ENCODE data around the gene HERPUD2. TPM values are rescaled to one million over a fixed set of nuclear protein-coding genes. Genes with fewer than 3 reads are reported as not detected.

The HERPUD2 gene
- total RNA-seq, 1 experiment from 2014 or later, result 36.4 TPM

DNA sequence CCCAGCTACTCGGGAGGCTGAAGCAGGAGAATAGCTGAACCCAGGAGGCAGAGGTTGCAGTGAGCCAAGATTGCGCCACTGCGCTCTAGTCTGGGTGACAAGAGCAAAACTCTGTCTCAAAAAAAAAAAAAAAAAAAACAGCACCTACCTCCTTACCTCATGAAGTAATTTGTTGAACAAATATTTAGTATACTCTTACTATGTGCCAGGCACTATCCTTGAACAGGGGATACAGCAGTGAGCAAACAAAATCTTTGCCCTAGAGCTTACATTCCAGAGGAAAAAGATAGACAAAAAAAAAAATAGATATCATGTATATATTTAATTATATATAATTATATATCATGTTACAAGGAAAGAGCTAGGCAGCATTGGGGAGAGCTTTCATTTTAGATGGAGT, 36.4 kb upstream of the HERPUD2 start:
- CTCF ChIA-PET, result no interaction called here
- POLR2A ChIA-PET, result no interaction called here
- H3K27ac ChIP-seq (ENCODE audit: low read length), result no peak overlapping the region
- BruUV-seq (replicated peaks), result no TSS peak
- DNase-seq (ENCODE audit: low read depth, low spot score), result no peak
- no peaks in the 10 kb centered on the region for H3K9me3 ChIP-seq (ENCODE audit: control insufficient read depth, insufficient read depth, low read depth, low read length)
- H3K36me3 ChIP-seq (ENCODE audit: control insufficient read depth, insufficient read depth, low read length), result no peaks in the 10 kb centered on the region
- no peaks in the 10 kb centered on the region for H3K4me1 ChIP-seq (ENCODE audit: control insufficient read depth, insufficient read depth, low read length)
- no peak for ATAC-seq
- H3K27me3 ChIP-seq (ENCODE audit: control insufficient read depth, insufficient read depth, low read length), result peaks cover 5% of the 10 kb centered on the region; the same call in 1 of the 2 replicates
- in situ Hi-C loops (cut with HindIII; ENCODE audit: low pct_unique_long_range_greater_than_20kb, low sequenced_read_pairs), result no loop called here
- TF ChIP-seq SIN3A (IDR thresholded peaks at IDR 0.05; ENCODE audit: borderline replicate concordance, insufficient read depth, low read depth, low read length) (no peak), POLR2AphosphoS5 (IDR thresholded peaks at IDR 0.05; ENCODE audit: low read depth, low read length) (no peak), TCF7L2 (IDR thresholded peaks at IDR 0.05; ENCODE audit: low read depth, low read length) (no peak)
- TF ChIP-seq, protein P1, sequence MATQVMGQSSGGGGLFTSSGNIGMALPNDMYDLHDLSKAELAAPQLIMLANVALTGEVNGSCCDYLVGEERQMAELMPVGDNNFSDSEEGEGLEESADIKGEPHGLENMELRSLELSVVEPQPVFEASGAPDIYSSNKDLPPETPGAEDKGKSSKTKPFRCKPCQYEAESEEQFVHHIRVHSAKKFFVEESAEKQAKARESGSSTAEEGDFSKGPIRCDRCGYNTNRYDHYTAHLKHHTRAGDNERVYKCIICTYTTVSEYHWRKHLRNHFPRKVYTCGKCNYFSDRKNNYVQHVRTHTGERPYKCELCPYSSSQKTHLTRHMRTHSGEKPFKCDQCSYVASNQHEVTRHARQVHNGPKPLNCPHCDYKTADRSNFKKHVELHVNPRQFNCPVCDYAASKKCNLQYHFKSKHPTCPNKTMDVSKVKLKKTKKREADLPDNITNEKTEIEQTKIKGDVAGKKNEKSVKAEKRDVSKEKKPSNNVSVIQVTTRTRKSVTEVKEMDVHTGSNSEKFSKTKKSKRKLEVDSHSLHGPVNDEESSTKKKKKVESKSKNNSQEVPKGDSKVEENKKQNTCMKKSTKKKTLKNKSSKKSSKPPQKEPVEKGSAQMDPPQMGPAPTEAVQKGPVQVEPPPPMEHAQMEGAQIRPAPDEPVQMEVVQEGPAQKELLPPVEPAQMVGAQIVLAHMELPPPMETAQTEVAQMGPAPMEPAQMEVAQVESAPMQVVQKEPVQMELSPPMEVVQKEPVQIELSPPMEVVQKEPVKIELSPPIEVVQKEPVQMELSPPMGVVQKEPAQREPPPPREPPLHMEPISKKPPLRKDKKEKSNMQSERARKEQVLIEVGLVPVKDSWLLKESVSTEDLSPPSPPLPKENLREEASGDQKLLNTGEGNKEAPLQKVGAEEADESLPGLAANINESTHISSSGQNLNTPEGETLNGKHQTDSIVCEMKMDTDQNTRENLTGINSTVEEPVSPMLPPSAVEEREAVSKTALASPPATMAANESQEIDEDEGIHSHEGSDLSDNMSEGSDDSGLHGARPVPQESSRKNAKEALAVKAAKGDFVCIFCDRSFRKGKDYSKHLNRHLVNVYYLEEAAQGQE (IDR thresholded peaks at IDR 0.05; ENCODE audit: insufficient read depth in 1 of 2, low read depth in 2 of 2, low read length in 1 of 2), result no peak
- TF ChIP-seq, protein P2, sequence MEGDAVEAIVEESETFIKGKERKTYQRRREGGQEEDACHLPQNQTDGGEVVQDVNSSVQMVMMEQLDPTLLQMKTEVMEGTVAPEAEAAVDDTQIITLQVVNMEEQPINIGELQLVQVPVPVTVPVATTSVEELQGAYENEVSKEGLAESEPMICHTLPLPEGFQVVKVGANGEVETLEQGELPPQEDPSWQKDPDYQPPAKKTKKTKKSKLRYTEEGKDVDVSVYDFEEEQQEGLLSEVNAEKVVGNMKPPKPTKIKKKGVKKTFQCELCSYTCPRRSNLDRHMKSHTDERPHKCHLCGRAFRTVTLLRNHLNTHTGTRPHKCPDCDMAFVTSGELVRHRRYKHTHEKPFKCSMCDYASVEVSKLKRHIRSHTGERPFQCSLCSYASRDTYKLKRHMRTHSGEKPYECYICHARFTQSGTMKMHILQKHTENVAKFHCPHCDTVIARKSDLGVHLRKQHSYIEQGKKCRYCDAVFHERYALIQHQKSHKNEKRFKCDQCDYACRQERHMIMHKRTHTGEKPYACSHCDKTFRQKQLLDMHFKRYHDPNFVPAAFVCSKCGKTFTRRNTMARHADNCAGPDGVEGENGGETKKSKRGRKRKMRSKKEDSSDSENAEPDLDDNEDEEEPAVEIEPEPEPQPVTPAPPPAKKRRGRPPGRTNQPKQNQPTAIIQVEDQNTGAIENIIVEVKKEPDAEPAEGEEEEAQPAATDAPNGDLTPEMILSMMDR (IDR thresholded peaks at IDR 0.05), result no peak
- H3K4me3 ChIP-seq (ENCODE audit: low read depth in 2 of 2, low read length in 2 of 2), result no peak overlapping the region
- intact Hi-C loops (cut with micrococcal nuclease; ENCODE audit: unreplicated experiment), result no loop called here

DNA sequence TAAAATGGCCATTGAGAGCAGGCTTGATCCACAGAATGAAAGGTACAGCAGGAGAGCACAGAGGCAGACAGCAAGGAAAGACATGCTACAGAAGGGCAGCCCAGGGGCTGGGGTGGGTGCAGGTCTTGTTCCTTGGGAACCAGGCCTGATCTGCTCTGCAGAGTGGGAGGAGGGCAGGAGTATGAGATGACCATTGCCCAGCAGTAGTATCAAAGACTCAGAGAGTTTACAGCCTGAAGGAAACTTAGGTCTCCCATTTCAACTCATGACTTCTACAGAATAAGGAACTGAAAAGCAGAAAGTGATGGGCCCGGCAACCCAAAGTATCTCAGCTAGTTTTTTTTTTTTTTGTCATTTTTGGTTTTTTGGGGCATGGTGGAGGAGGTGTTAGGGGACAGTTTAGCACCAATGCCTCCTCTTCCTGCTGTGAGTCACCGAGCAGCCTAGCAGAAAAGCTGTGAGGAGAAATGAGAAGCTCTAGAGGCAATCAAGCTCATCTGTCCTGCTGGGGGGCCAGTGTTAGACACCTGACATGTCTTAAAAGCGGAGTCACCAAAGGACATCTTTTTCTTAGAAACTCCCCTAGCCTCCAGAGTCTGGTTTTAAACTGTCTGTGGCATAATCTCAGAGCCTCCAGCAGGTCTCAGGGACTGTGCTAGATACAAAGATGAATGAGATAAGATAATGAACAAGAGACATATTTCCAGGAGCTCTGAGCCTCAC, 34.3 kb upstream of the HERPUD2 start:
- Histone ChIP-seq H3K27me3 (ENCODE audit: control insufficient read depth, insufficient read depth, low read length) (peaks cover 2% of the 10 kb centered on the region; the same call in 1 of the 2 replicates), H3K4me1 (ENCODE audit: control insufficient read depth, insufficient read depth, low read length) (no peaks in the 10 kb centered on the region), H3K9me3 (ENCODE audit: control insufficient read depth, insufficient read depth, low read depth, low read length) (no peaks in the 10 kb centered on the region), H3K4me3 (ENCODE audit: low read depth in 2 of 2, low read length in 2 of 2) (no peak overlapping the region), H3K27ac (ENCODE audit: low read length) (no peak overlapping the region), H3K36me3 (ENCODE audit: control insufficient read depth, insufficient read depth, low read length) (no peaks in the 10 kb centered on the region)
- DNase-seq (ENCODE audit: low read depth, low spot score), result no peak
- in situ Hi-C loops (cut with HindIII; ENCODE audit: low pct_unique_long_range_greater_than_20kb, low sequenced_read_pairs), result no loop called here
- no TSS peak for BruUV-seq (replicated peaks)
- intact Hi-C loops (cut with micrococcal nuclease; ENCODE audit: unreplicated experiment), result no loop called here
- CTCF ChIA-PET, result no interaction called here
- POLR2A ChIA-PET, result interaction anchor here (0.5 kb wide), 1 partner anchor 12 kb away, joined by 3 read pairs; no protein-coding TSS in a partner anchor
- TF ChIP-seq, protein P2 (IDR thresholded peaks at IDR 0.05), result no peak
- TF ChIP-seq TCF7L2 (IDR thresholded peaks at IDR 0.05; ENCODE audit: low read depth, low read length), result no peak
- no peak for TF ChIP-seq SIN3A (IDR thresholded peaks at IDR 0.05; ENCODE audit: borderline replicate concordance, insufficient read depth, low read depth, low read length)
- TF ChIP-seq, protein P1 (IDR thresholded peaks at IDR 0.05; ENCODE audit: insufficient read depth in 1 of 2, low read depth in 2 of 2, low read length in 1 of 2), result no peak
- no peak for TF ChIP-seq POLR2AphosphoS5 (IDR thresholded peaks at IDR 0.05; ENCODE audit: low read depth, low read length)
- no peak for ATAC-seq

Measured in Panc1 (cell line).